ENCODE data around the gene KAZN. TPM values are rescaled to one million over a fixed set of nuclear protein-coding genes. Genes with fewer than 3 reads are reported as not detected.

The KAZN gene
- total RNA-seq, 3 donors from 2014 or later: 12.2 to 16.4 (median 16.2) TPM

DNA sequence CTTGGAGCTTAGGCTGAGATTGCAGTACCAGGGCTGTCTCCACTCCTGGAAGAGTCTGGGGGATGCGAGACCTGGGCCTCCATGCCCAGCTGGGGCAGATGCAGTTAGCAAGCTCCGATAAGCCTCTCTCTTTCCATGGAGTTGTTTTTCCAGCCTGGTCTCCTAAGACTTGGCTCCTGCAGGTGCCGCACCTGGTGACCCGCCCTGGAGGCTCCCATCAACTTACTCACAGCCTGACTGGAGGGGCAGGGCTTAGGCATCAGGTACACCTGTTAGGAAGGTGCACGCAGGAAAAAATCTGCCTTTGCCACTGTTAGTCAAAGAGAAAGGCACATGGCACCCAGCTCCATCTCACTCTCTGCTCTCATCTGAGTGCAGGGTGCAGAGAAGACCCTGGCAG, 356.9 kb downstream of the KAZN start:
- intact Hi-C loops (cut with DNase I; ENCODE audit: low total_unique reads): no loop called here
- no peaks in the 10 kb centered on the region for H3K36me3 ChIP-seq
- peak overlapping the region; percentile 75 to 81 for H3K27ac ChIP-seq

DNA sequence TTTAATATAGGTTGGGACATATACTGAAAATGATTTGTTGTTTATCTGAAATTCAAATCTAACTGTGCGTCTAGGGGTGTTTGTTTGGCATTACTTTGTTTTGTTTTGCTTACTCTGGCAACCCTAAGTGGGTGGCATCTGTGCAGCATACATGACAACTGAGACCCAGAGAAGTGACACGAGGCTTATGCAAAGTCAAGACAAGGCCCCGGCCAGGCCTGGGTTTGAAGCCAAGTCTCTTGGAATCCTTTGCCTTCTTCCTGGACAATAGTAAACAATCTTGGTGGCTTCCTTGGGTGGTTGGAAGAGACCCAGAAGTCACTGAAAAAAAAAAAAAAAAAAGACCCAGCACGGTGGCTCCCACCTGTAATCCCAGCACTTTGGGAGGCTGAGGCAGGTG, 357.5 kb downstream of the KAZN start:
- intact Hi-C loops (cut with DNase I; ENCODE audit: low total_unique reads): no loop called here
- peak; percentile 65 to 77 for DNase-seq (ENCODE audit: low spot score in 2 of 2)
- Histone ChIP-seq H3K27ac (peak overlapping the region; percentile 75 to 81), H3K4me1 (peaks cover 4 to 7% of the 10 kb centered on the region in 2 donors), H3K27me3 (no peaks in the 10 kb centered on the region), H3K36me3 (no peaks in the 10 kb centered on the region), H3K4me3 (no peak overlapping the region), H3K9me3 (peaks cover 4 to 6% of the 10 kb centered on the region in 2 donors)
- no peak for TF ChIP-seq POLR2A (IDR thresholded peaks at IDR 0.05)
- TF ChIP-seq POLR2AphosphoS5 (IDR thresholded peaks at IDR 0.05): no peak
- TF ChIP-seq, protein P1, sequence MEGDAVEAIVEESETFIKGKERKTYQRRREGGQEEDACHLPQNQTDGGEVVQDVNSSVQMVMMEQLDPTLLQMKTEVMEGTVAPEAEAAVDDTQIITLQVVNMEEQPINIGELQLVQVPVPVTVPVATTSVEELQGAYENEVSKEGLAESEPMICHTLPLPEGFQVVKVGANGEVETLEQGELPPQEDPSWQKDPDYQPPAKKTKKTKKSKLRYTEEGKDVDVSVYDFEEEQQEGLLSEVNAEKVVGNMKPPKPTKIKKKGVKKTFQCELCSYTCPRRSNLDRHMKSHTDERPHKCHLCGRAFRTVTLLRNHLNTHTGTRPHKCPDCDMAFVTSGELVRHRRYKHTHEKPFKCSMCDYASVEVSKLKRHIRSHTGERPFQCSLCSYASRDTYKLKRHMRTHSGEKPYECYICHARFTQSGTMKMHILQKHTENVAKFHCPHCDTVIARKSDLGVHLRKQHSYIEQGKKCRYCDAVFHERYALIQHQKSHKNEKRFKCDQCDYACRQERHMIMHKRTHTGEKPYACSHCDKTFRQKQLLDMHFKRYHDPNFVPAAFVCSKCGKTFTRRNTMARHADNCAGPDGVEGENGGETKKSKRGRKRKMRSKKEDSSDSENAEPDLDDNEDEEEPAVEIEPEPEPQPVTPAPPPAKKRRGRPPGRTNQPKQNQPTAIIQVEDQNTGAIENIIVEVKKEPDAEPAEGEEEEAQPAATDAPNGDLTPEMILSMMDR (IDR thresholded peaks at IDR 0.05): no peak

More for the DNA sequence above, 356.9 kb downstream of the KAZN start:
- DNase-seq (ENCODE audit: low spot score in 2 of 2): peak in 1 of 2 donors; percentile 42
- Histone ChIP-seq H3K4me3 (no peak overlapping the region), H3K27me3 (no peaks in the 10 kb centered on the region), H3K9me3 (peaks cover 4 to 6% of the 10 kb centered on the region in 2 donors), H3K4me1 (peaks cover 4 to 7% of the 10 kb centered on the region in 2 donors)
- TF ChIP-seq POLR2A (IDR thresholded peaks at IDR 0.05): no peak
- TF ChIP-seq, protein P1 (IDR thresholded peaks at IDR 0.05): no peak
- no peak for TF ChIP-seq POLR2AphosphoS5 (IDR thresholded peaks at IDR 0.05)

DNA sequence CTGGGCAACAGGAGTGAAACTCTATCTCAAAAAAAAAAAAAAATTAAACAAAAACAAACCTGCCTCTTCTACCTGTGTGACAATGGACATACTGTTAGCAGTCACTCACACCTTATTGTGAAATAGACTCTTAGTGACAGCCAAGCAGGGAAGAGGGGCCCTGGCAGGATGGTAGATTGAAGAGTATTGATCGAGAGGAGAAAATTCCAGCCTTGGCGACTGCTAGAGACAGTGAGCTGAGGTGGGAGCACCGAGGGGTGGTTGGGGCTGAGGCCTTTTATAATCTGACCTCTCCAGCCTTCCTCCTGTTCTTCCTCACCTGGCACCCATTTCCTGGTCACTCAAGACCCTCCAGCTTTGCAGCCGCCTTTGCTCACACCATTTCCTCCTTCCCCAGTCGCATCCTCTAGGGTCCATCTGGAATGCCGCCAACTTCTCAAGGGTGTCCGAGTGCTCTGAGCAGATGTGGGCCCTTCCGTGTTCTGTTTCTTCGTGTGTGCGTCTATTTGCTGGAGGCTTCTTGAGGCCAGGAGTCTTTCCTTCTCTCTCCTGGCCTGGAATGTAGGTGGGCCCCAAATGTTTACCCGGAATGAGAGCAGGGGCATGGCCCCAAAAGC, 358.2 kb downstream of the KAZN start:
- Histone ChIP-seq H3K4me3 (no peak overlapping the region), H3K27me3 (no peaks in the 10 kb centered on the region), H3K4me1 (peaks cover 4 to 7% of the 10 kb centered on the region in 2 donors), H3K36me3 (no peaks in the 10 kb centered on the region), H3K27ac (peak overlapping the region; percentile 75 to 81), H3K9me3 (peaks cover 4 to 6% of the 10 kb centered on the region in 2 donors)
- TF ChIP-seq POLR2A (IDR thresholded peaks at IDR 0.05) (no peak), POLR2AphosphoS5 (IDR thresholded peaks at IDR 0.05) (no peak)
- TF ChIP-seq, protein P1 (IDR thresholded peaks at IDR 0.05): no peak
- DNase-seq (ENCODE audit: low spot score in 2 of 2): no peak
- intact Hi-C loops (cut with DNase I; ENCODE audit: low total_unique reads): no loop called here

DNA sequence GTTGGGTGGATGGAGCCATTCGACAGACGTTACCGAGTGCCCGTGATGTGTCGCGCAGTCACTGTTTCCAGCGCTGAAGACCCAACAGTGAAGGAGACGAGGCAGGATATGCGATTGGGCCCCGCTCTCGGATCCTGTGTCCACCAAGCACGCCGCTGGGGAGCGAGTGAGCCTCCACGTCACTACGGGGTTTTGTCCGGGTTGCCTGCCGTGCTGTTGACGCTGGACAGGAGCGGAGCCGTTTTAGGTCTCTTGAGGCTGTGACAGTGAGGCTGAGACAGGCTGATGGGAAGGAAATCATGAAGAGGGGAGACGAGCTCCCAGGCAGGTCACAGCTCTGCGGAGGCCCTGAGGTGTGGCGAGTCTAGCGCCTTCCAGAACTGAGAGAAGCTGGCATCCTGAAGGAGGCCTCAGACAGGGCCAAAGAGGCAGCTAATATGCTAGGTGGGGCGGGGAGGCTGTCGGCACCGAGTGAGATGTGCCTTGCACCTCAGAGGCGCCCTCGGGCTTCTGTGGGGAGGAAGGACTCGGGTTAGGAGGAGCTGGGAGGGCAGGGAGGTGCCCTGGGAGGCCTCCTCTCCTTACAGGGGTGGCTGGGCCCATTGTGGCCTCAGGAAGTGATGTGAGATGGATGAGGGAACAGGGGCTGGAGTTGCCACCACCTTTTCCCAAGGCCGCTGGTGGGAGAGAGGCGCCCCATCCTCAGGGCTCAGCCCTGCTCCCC, 359.1 kb downstream of the KAZN start:
- Histone ChIP-seq H3K27me3 (no peaks in the 10 kb centered on the region), H3K4me1 (peaks cover 4 to 7% of the 10 kb centered on the region in 2 donors), H3K27ac (peak overlapping the region; percentile 75 to 81), H3K36me3 (no peaks in the 10 kb centered on the region), H3K4me3 (no peak overlapping the region), H3K9me3 (peaks cover 4 to 6% of the 10 kb centered on the region in 2 donors)
- no peak for TF ChIP-seq POLR2A (IDR thresholded peaks at IDR 0.05)
- TF ChIP-seq, protein P1 (IDR thresholded peaks at IDR 0.05): no peak
- TF ChIP-seq POLR2AphosphoS5 (IDR thresholded peaks at IDR 0.05): no peak
- no peak for DNase-seq (ENCODE audit: low spot score in 2 of 2)
- intact Hi-C loops (cut with DNase I; ENCODE audit: low total_unique reads): no loop called here
